Heart right ventricle (tissue), 16 donors: ENCODE data around the gene FOSL2. TPM values are rescaled to one million over a fixed set of nuclear protein-coding genes. Genes with fewer than 3 reads are reported as not detected.

Source experiments
- ATAC-seq, 8 donors: fragments of 200-7000 bp; cut with Tn5 transposase; one replicate each; pipeline ENCODE4 v1.9.1; 2020; ENCODE audit warnings: mild to moderate bottlenecking in 8 of 8, moderate library complexity in 8 of 8, moderate number of reproducible peaks in 1 of 8
- DNase-seq, 2 donors: peaks; one replicate each; pipeline ENCODE4 v3.0.0-alpha.2; 2020
- H3K27ac ChIP-seq, 10 donors: fragments of 200-600 bp; sonication (generic) in 2 of 10; one replicate each; pipeline versions ENCODE4 v1.5.0 to v1.8.0; 2020 to 2022; ENCODE audit warnings: mild to moderate bottlenecking in 3 of 10
- H3K27me3 ChIP-seq, 7 donors: fragments of 200-600 bp; one replicate each; pipeline ENCODE4 v1.8.0; 2021 to 2022; ENCODE audit warnings: mild to moderate bottlenecking in 2 of 7
- H3K36me3 ChIP-seq, 9 donors: fragments of 200-600 bp; sonication (generic) in 1 of 9; one replicate each; pipeline versions ENCODE4 v1.5.0 to v1.8.0; 2020 to 2022; ENCODE audit warnings: mild to moderate bottlenecking in 2 of 9
- H3K4me1 ChIP-seq, 9 donors: fragments of 200-600 bp; sonication (generic) in 1 of 9; one replicate each; pipeline versions ENCODE4 v1.5.0 to v1.8.0; 2020 to 2022; ENCODE audit warnings: mild to moderate bottlenecking in 4 of 9
- H3K4me3 ChIP-seq, 10 donors: fragments of 200-600 bp; sonication (generic) in 2 of 10; one replicate each; pipeline versions ENCODE4 v1.5.0 to v1.8.0; 2020 to 2022; ENCODE audit warnings: mild to moderate bottlenecking in 7 of 10, moderate library complexity in 2 of 10
- H3K9me3 ChIP-seq, 11 donors: fragments of 200-600 bp in 10 of 11; sonication (generic) in 2 of 11; one replicate each; pipeline versions ENCODE4 v1.5.0 to v1.8.0; 2013 to 2022; ENCODE audit warnings: mild to moderate bottlenecking in 2 of 11, control low read depth in 1 of 11, moderate library complexity in 1 of 11
- WGBS, 2 donors: extraction: QIAGEN DNeasy Blood & Tissue Kit; methylation state at CpG; one replicate each; pipeline ENCODE4 v1.1.7; 2013; ENCODE audit warnings: inconsistent platforms in 1 of 2; 5-methylcytosine and 5-hydroxymethylcytosine counted together
- intact Hi-C, 10 donors: fragments of 100-400 bp; cut with DNase I; formaldehyde crosslinking; loops; one replicate each; pipeline versions ENCODE4 v1.11.1 to v1.14.2; 2022
- polyA plus RNA-seq, 2 donors: library from polyadenylated mRNA; stranded (reverse); fragments of 200-250 nt; gene quantifications; one replicate each; pipeline ENCODE4 v1.2.3, GENCODE V29; 2013
- total RNA-seq, 10 donors: library from RNA; stranded (reverse); fragmentation: NEBNext Ultra II Directional in 3 of 10; extraction: Animal tissue kit (Norgen Biotek cat#: 25700) in 3 of 10; gene quantifications; one replicate each; pipeline versions ENCODE4 v1.2.1 to v1.2.4, GENCODE V29; 2021 to 2023
- TF ChIP-seq, protein P1 (sequence below), 9 donors: fragments of 200-600 bp; sonication (generic) in 2 of 9; IDR thresholded peaks; one replicate each; pipeline versions ENCODE4 v1.5.0 to v1.8.0; 2021 to 2022; ENCODE audit warnings: antibody characterized with exemption in 9 of 9, mild to moderate bottlenecking in 5 of 9, moderate library complexity in 1 of 9
- donor health status: Arrhythmogenic right ventricular cardiomyopathy.
- donor health status: ischemic (EF 13 %, LVEDD 7.1; RV severe dilation, severe dysfunction).
- donor health status: healthy with polysubstance abuse.
- donor health status: DM: no; HTN: yes; CAD: no.
- donor health status: DM: no; HTN: no; CAD: no.
- donor health status: ischemic (EF 25% LVEDD 6.9; RV normal size, moderate dysfunction).
- donor health status: ischemic (EF 25% LVEDD 5.7; RV mildly dilated, moderate dysfunction).
- donor health status: healthy.
- donor health status: DM: yes; HTN: yes; CAD: no.
- donor health status: Ischemic cardiomyopathy.
- donor health status: ischemic (EF 35%, LVEDD 5.7; RV mildly dilated, moderate dysfunction).
- donor health status: nonischemic (EF 11% LVEDD 7.7; RV severe dilation, severe dysfunction).
- donor health status: DM: yes; HTN: yes; CAD: no.
- donor health status: PGD.
- donor health status: ischemic (EF 29% LVEDD 5.4; RV normal size, mild dysfunction).
- donor health status: nonischemic (EF 23%, LVEDD 6.1; RV moderate dilation, normal function).

FOSL2 gene
- total and polyA plus RNA-seq, 12 donors = 16.5 to 182 (median 54.8) TPM

DNA sequence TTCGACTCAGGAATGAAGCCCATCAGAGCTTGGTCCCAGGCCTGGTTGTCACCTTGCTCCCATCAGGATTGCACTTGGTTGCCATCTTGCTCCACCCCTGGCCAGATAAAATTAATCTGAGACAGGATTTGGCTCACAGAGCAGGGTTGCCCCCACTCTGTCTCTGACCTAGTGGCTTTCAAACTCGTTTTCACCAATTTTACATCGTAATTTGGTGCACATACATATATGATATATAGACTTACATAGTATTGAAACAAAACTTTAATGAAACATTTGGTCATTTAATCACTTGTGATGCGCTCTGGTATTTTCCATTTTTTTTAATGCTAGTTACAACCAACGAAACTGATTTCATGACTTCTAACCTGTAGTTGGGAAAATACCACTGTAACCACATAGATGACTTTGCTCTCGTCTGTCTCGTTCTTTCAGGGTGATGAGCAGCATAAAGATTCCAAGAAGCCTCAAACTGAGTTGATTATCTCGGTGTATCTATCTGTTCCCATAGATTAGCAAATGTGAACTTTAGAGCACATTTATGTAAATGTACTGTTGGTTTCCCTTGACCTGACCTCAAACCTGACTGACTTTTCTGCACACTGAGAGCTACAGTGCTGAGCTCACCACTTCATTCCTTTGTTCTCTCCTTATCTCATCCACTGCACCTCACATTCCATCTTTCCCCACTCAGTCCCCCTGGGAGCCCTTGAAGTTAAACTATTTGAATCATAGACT, 72.7 kb downstream of the FOSL2 start:
- intact Hi-C loops = no loop called here
- H3K36me3 ChIP-seq = no peaks in the 10 kb centered on the region
- H3K4me3 ChIP-seq = no peak overlapping the region
- peak overlapping the region in 1 of 10 donors; percentile 84 for H3K27ac ChIP-seq
- ATAC-seq (no peak), DNase-seq (no peak)
- TF ChIP-seq, protein P1, sequence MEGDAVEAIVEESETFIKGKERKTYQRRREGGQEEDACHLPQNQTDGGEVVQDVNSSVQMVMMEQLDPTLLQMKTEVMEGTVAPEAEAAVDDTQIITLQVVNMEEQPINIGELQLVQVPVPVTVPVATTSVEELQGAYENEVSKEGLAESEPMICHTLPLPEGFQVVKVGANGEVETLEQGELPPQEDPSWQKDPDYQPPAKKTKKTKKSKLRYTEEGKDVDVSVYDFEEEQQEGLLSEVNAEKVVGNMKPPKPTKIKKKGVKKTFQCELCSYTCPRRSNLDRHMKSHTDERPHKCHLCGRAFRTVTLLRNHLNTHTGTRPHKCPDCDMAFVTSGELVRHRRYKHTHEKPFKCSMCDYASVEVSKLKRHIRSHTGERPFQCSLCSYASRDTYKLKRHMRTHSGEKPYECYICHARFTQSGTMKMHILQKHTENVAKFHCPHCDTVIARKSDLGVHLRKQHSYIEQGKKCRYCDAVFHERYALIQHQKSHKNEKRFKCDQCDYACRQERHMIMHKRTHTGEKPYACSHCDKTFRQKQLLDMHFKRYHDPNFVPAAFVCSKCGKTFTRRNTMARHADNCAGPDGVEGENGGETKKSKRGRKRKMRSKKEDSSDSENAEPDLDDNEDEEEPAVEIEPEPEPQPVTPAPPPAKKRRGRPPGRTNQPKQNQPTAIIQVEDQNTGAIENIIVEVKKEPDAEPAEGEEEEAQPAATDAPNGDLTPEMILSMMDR (IDR thresholded peaks at IDR 0.05) = no peak
- WGBS, 2 donors = 63 to 71% methylated on average over 8 of the region's 8 CpGs
- peaks cover 0 to 42% (median 0%) of the 10 kb centered on the region in 9 donors for H3K4me1 ChIP-seq
- H3K9me3 ChIP-seq = peaks cover 0 to 19% (median 0%) of the 10 kb centered on the region in 11 donors
- H3K27me3 ChIP-seq = no peaks in the 10 kb centered on the region

Other genes with a start within 250 kb of the FOSL2 start
- gene PLB1, start 103.2 kb downstream of the FOSL2 start, total RNA-seq = 1 to 10 TPM in 7 of 10 donors, under 1 TPM in 3; 0.34 to 6.1 (median 1.5) TPM
- gene PLB1, start 103.2 kb downstream of the FOSL2 start, polyA plus RNA-seq = 1 to 10 TPM; 1.0 to 1.4 TPM